Mesenchymal stem cell (in vitro differentiated cells and primary cell): ENCODE results near the gene GALR2.

ENCODE experiments used
- DNase-seq: peaks from one replicate; pipeline ENCODE4 v3.0.0-alpha.2; 2013
- H2AFZ ChIP-seq: one replicate; pipeline ENCODE4 v1.6.1; 2013; ENCODE audit warnings: low read depth, mild to moderate bottlenecking, control low read depth, inconsistent platforms, low read length, moderate library complexity
- H2AK5ac ChIP-seq: 2 replicates; pipeline ENCODE4 v1.6.1; 2013; ENCODE audit warnings: low read length, moderate library complexity, mild to moderate bottlenecking, inconsistent platforms; ENCODE audit not compliant: severe bottlenecking
- H2BK120ac ChIP-seq: one replicate; pipeline ENCODE4 v1.6.1; 2013; ENCODE audit warnings: low read depth, mild to moderate bottlenecking, inconsistent platforms, low read length, moderate library complexity
- H2BK12ac ChIP-seq, 2 experiments: one replicate each; pipeline ENCODE4 v1.6.1; 2013; ENCODE audit warnings: inconsistent platforms in 2 of 2, low read length in 2 of 2, mild to moderate bottlenecking in 2 of 2, moderate library complexity in 2 of 2, control low read depth in 1 of 2
- H2BK15ac ChIP-seq: one replicate; pipeline ENCODE4 v1.6.1; 2013; ENCODE audit warnings: mild to moderate bottlenecking, low read depth, inconsistent platforms; ENCODE audit not compliant: poor library complexity, severe bottlenecking
- H2BK5ac ChIP-seq: 2 replicates; pipeline ENCODE4 v1.6.1; 2013; ENCODE audit warnings: low read depth, mild to moderate bottlenecking, low read length, control low read depth, inconsistent platforms; ENCODE audit not compliant: poor library complexity, severe bottlenecking
- H3K14ac ChIP-seq, 2 experiments: one replicate each; pipeline ENCODE4 v1.6.1; 2013; ENCODE audit warnings: inconsistent platforms in 2 of 2, low read length in 2 of 2, control low read depth in 1 of 2, mild to moderate bottlenecking in 1 of 2, moderate library complexity in 1 of 2
- H3K18ac ChIP-seq, 2 experiments: one replicate each; pipeline ENCODE4 v1.6.1; 2013; ENCODE audit warnings: inconsistent platforms in 2 of 2, low read length in 2 of 2, control low read depth in 1 of 2, low read depth in 1 of 2, mild to moderate bottlenecking in 1 of 2
- H3K23ac ChIP-seq, 2 experiments: one replicate each; pipeline ENCODE4 v1.6.1; 2013; ENCODE audit warnings: inconsistent platforms in 2 of 2, low read length in 2 of 2, mild to moderate bottlenecking in 2 of 2, moderate library complexity in 2 of 2, control low read depth in 1 of 2
- H3K27ac ChIP-seq: 2 replicates; pipeline ENCODE4 v1.5.1; 2013; ENCODE audit warnings: mild to moderate bottlenecking, moderate library complexity, low read length, control low read depth, inconsistent platforms; ENCODE audit not compliant: poor library complexity, severe bottlenecking
- H3K27me3 ChIP-seq, 2 experiments: 2 replicates each; pipeline versions ENCODE4 v1.6.1 to v1.7.0; 2013; ENCODE audit warnings: low read length in 2 of 2, mild to moderate bottlenecking in 2 of 2, moderate library complexity in 2 of 2, control low read depth in 1 of 2, inconsistent platforms in 1 of 2; ENCODE audit not compliant: control insufficient read depth in 1 of 2, insufficient read depth in 1 of 2
- H3K36me3 ChIP-seq, 2 experiments: 2 replicates each; pipeline versions ENCODE4 v1.6.1 to v1.7.0; 2013; ENCODE audit warnings: low read length in 2 of 2, control low read depth in 1 of 2, inconsistent platforms in 1 of 2, low read depth in 1 of 2, mild to moderate bottlenecking in 1 of 2; ENCODE audit not compliant: insufficient read depth in 2 of 2, control insufficient read depth in 1 of 2
- H3K4ac ChIP-seq, 2 experiments: one replicate each; pipeline ENCODE4 v1.6.1; 2013; ENCODE audit warnings: inconsistent platforms in 2 of 2, low read length in 2 of 2, mild to moderate bottlenecking in 2 of 2, moderate library complexity in 2 of 2, control low read depth in 1 of 2, low read depth in 1 of 2
- H3K4me1 ChIP-seq: 2 replicates; pipeline ENCODE4 v1.6.1; 2013; ENCODE audit warnings: low read depth, low read length, control low read depth; ENCODE audit not compliant: control insufficient read depth, insufficient read depth
- H3K4me2 ChIP-seq: 2 replicates; pipeline ENCODE4 v1.6.1; 2013; ENCODE audit warnings: low read length, mild to moderate bottlenecking, inconsistent platforms; ENCODE audit not compliant: poor library complexity, severe bottlenecking
- H3K4me3 ChIP-seq, 2 experiments: 2 replicates each; pipeline versions ENCODE4 v1.5.1 to v1.7.0; 2013; ENCODE audit warnings: low read length in 2 of 2, mild to moderate bottlenecking in 2 of 2, control low read depth in 1 of 2, low read depth in 1 of 2; ENCODE audit not compliant: insufficient read depth in 1 of 2
- H3K79me1 ChIP-seq: replicated peaks from 2 replicates; pipeline ENCODE4 v1.6.1; 2013; ENCODE audit warnings: mild to moderate bottlenecking, control low read depth, low read length, inconsistent platforms; ENCODE audit not compliant: poor library complexity, severe bottlenecking
- H3K9ac ChIP-seq: 2 replicates; pipeline ENCODE4 v1.7.0; 2013; ENCODE audit warnings: mild to moderate bottlenecking, low read length, moderate library complexity
- H3K9me3 ChIP-seq: 2 replicates; pipeline ENCODE4 v1.7.0; 2013; ENCODE audit warnings: mild to moderate bottlenecking, low read length; ENCODE audit not compliant: control insufficient read depth
- H4K8ac ChIP-seq: one replicate; pipeline ENCODE4 v1.6.1; 2013; ENCODE audit warnings: inconsistent platforms, mild to moderate bottlenecking, low read length, moderate library complexity
- H4K91ac ChIP-seq: one replicate; pipeline ENCODE4 v1.6.1; 2013; ENCODE audit warnings: mild to moderate bottlenecking, low read length, inconsistent platforms
- WGBS: methylation state at CpG from one replicate; pipeline ENCODE4 v1.1.7; 2013; ENCODE audit warnings: mixed read lengths; 5-methylcytosine and 5-hydroxymethylcytosine counted together

Gene GALR2

DNA sequence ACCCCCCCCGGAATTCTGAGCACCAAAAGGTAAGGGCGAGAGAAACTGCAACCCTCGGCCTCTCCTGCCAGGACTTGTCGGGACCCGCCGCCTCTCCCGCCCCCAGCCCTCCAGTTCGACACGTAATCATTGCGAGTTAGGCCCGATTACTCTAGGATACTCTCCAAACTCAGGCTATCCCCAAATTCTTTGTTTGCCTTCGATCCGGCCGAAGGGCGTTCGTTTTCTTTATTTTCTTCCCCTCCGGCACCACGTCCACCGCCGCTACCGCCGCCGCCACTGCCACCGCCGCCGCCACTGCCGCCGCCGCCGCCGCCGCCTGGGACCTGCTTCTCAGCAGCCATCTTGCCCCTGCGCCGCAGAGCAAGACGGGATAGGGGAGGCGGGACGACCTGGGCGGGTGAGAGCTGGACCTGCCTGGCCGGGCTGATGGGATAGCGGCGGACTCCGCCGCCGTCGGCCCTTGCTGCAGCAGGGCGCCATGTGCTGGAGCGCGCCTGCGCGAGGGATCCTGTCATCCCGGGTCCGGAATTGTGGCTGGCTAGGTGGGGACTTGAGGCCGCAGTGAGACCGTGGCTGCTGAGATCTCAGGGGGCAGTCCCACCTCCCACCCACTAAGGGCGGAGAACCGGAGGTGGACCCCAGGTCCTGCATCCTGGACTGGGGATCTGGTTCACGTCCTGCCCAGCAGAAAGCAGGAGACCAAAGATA is 2.3 kb upstream of the GALR2 start, which contains the start of gene SRP68:
SRP68 (minus strand) TSS at position 370 of the 711 bp plus-strand sequence; CDS start at position 344, 26 bp downstream.
- Histone ChIP-seq H4K8ac (peak within 1 kb of the TSS; percentile 96), H3K4ac (peak within 1 kb of the TSS; percentile 59 to 64), H3K9ac (peak within 1 kb of the TSS; percentile 97), H3K14ac (peak within 1 kb of the TSS in 1 of 2 experiments; percentile 37), H4K91ac (peak within 1 kb of the TSS; percentile 84), H3K36me3 (peaks cover 14 to 15% of the 10 kb centered on the region in 2 experiments), H2BK15ac (peak within 1 kb of the TSS; percentile 76), H3K9me3 (no peaks in the 10 kb centered on the region), H2AFZ (peak within 1 kb of the TSS; percentile 79), H3K4me1 (peaks cover 34% of the 10 kb centered on the region), H3K27ac (peak within 1 kb of the TSS; percentile 8), H3K27me3 (peaks cover 34 to 40% of the 10 kb centered on the region in 2 experiments), H3K23ac (peak within 1 kb of the TSS in 1 of 2 experiments; percentile 63), H3K4me3 (peak within 1 kb of the TSS; percentile 92 to 98), H3K18ac (peak within 1 kb of the TSS; percentile 50 to 79), H2BK5ac (no peak within 1 kb of the TSS), H3K79me1 (peaks cover 5% of the 10 kb centered on the region), H2AK5ac (peak within 1 kb of the TSS; percentile 83), H2BK120ac (no peak within 1 kb of the TSS), H2BK12ac (no peak within 1 kb of the TSS), H3K4me2 (peak within 1 kb of the TSS; percentile 78)
- DNase-seq, result peak; percentile 94
- 1% methylated on average over 54 of the region's 57 CpGs for WGBS

DNA sequence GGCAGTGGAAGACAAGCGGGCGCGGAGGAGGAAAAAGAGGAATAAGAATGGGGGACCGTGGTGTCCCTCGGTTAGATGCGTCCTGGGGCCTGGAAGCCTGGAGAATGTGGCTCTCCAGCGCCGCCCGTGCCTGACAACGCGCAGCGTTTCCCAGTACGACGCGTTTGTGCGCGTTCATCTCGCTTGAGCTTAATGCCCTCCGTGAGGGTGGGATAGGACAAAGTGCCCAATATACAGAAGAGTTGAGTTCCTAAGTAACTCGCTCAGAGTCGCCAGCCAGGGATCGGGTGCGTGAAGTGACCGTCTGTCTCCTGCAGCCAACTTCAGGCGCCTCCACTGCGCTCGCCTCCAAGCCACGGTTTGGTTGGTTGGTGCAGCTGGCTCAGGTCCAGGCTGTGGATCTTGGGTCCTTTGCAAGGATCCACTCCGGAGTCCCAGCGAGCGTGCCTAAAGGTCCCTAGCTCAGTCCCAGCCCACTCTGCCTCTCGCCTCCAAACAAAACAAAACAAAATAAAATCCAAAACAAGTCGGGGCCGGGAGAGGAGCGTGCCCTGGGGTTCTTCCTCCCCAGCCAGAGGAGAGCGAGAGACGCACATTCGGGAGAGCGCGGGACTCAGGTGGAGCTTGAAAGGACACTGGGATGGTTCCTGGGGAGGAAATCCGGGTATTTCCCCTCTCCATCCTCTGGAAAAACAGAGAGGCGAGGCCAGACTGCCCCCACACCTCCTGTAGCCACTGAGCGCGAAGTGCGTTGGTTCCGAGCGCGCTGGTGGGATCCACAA is 974 bp downstream of the GALR2 start:
- H4K91ac ChIP-seq, result no peak overlapping the region
- H3K18ac ChIP-seq, result no peak overlapping the region
- H2BK12ac ChIP-seq, result no peak overlapping the region
- H2AK5ac ChIP-seq, result no peak overlapping the region
- peak; percentile 30 for DNase-seq
- H3K79me1 ChIP-seq, result no peaks in the 10 kb centered on the region
- no peak overlapping the region for H3K27ac ChIP-seq
- H3K4ac ChIP-seq, result no peak overlapping the region
- H3K9me3 ChIP-seq, result no peaks in the 10 kb centered on the region
- no peak overlapping the region for H2BK120ac ChIP-seq
- H3K23ac ChIP-seq, result no peak overlapping the region
- no peak overlapping the region for H3K4me3 ChIP-seq
- H2BK15ac ChIP-seq, result no peak overlapping the region
- no peak overlapping the region for H3K14ac ChIP-seq
- no peaks in the 10 kb centered on the region for H3K36me3 ChIP-seq
- peaks cover 66 to 72% of the 10 kb centered on the region in 2 experiments for H3K27me3 ChIP-seq
- H3K4me2 ChIP-seq, result no peak overlapping the region
- 12% methylated on average over 46 of the region's 48 CpGs for WGBS
- H2AFZ ChIP-seq, result no peak overlapping the region
- no peak overlapping the region for H2BK5ac ChIP-seq
- H4K8ac ChIP-seq, result no peak overlapping the region
- peaks cover 42% of the 10 kb centered on the region for H3K4me1 ChIP-seq
- no peak overlapping the region for H3K9ac ChIP-seq

GRCh38 chr17:76076146-76076764 is 1.7 kb downstream of the GALR2 start:
- Histone ChIP-seq H2BK120ac (no peak overlapping the region), H2BK5ac (no peak overlapping the region), H3K23ac (no peak overlapping the region), H3K27ac (no peak overlapping the region), H2BK15ac (no peak overlapping the region), H3K4me1 (peaks cover 43% of the 10 kb centered on the region), H3K18ac (no peak overlapping the region), H3K79me1 (no peaks in the 10 kb centered on the region), H3K36me3 (no peaks in the 10 kb centered on the region), H4K91ac (no peak overlapping the region), H3K4me2 (no peak overlapping the region), H2AFZ (no peak overlapping the region), H2AK5ac (no peak overlapping the region), H3K9me3 (no peaks in the 10 kb centered on the region), H3K27me3 (peaks cover 69 to 77% of the 10 kb centered on the region in 2 experiments), H2BK12ac (no peak overlapping the region), H3K4ac (no peak overlapping the region), H4K8ac (no peak overlapping the region), H3K14ac (no peak overlapping the region), H3K4me3 (peak overlapping the region in 1 of 2 experiments; percentile 26), H3K9ac (no peak overlapping the region)
- WGBS, result 8% methylated on average over 40 of the region's 41 CpGs
- DNase-seq, result no peak
